Muscle of back (tissue), 11 donors: ENCODE measurements around the gene PRKCA. TPM values are rescaled to one million over a fixed set of nuclear protein-coding genes. Genes with fewer than 3 reads are reported as not detected.
"Not testable (repeated sequence)": the region's sequence is repeated elsewhere in the genome, so short reads cannot be mapped to it uniquely, and the experiment has no call there.

Experiments used
- DNase-seq, 3 donors: peaks; one replicate each; pipeline versions ENCODE4 v3.0.0 to v3.0.0-alpha.2; 2013
- polyA plus RNA-seq, 10 donors: library from polyadenylated mRNA; unstranded; fragments of 120-200 nt; gene quantifications; one replicate each; pipeline ENCODE4 v1.2.1, GENCODE V29; 2013; ENCODE audit not compliant: insufficient read length in 10 of 10

PRKCA gene
- polyA plus RNA-seq, 10 donors: 3.0 to 5.1 (median 4.1) TPM

- DNase-seq: not testable (repeated sequence)
Measured at GRCh38 chr17:66324381-66325004, 22.1 kb downstream of the PRKCA start.

GRCh38 chr17:66326476-66327047 is 24.1 kb downstream of the PRKCA start:
- no peak for DNase-seq

GRCh38 chr17:66330646-66331037 is 28.2 kb downstream of the PRKCA start:
- peak in 1 of 3 donors; percentile 41 for DNase-seq

- DNase-seq: no peak
Measured at GRCh38 chr17:66331038-66331816, 28.8 kb downstream of the PRKCA start.

- DNase-seq: no peak
Measured at GRCh38 chr17:66335797-66336196, 33.4 kb downstream of the PRKCA start.

- DNase-seq: no peak
Measured at GRCh38 chr17:66337268-66337667, 34.9 kb downstream of the PRKCA start.

- DNase-seq: peak; percentile 11 to 59 (median 56)
Measured at GRCh38 chr17:66337866-66338485, 35.6 kb downstream of the PRKCA start.

GRCh38 chr17:66338937-66339336 is 36.5 kb downstream of the PRKCA start:
- no peak for DNase-seq

- DNase-seq: no peak
Measured at GRCh38 chr17:66339561-66339960, 37.1 kb downstream of the PRKCA start.

- peak in 2 of 3 donors; percentile 27 to 35 for DNase-seq
Measured at GRCh38 chr17:66340720-66341119, 38.3 kb downstream of the PRKCA start.

GRCh38 chr17:66341462-66341861 is 39.0 kb downstream of the PRKCA start:
- DNase-seq: no peak

- DNase-seq: not testable (repeated sequence)
Measured at GRCh38 chr17:66342263-66342662, 39.9 kb downstream of the PRKCA start.

- no peak for DNase-seq
Measured at GRCh38 chr17:66343531-66344078, 41.2 kb downstream of the PRKCA start.

GRCh38 chr17:66344473-66344872 is 42.1 kb downstream of the PRKCA start:
- DNase-seq: no peak

GRCh38 chr17:66345264-66345663 is 42.9 kb downstream of the PRKCA start:
- no peak for DNase-seq

- DNase-seq: not testable (repeated sequence)
Measured at GRCh38 chr17:66345949-66346638, 43.7 kb downstream of the PRKCA start.

GRCh38 chr17:66347661-66348514 is 45.5 kb downstream of the PRKCA start:
- peak in 1 of 3 donors; percentile 33 for DNase-seq

- DNase-seq: peak in 1 of 3 donors; percentile 39
Measured at GRCh38 chr17:66348584-66349165, 46.3 kb downstream of the PRKCA start.

GRCh38 chr17:66349521-66350254 is 47.3 kb downstream of the PRKCA start:
- DNase-seq: no peak
